HepG2 (cell line): Measurements from ENCODE around the gene BAHCC1.

Experiments used
- GFI1 ChIP-seq: sonication (generic); formaldehyde crosslinking; IDR thresholded peaks from 2 replicates; pipeline ENCODE4 v1.5.0; 2020; ENCODE audit warnings: missing genetic modification reagents, mild to moderate bottlenecking, borderline replicate concordance
- KDM1A ChIP-seq: IDR thresholded peaks from 2 replicates; pipeline ENCODE4 v1.6.1; 2016; ENCODE audit warnings: missing compliant biosample characterization
- MYC ChIP-seq: sonication (generic); formaldehyde crosslinking; IDR thresholded peaks from 2 replicates; pipeline ENCODE4 v1.9.0; 2021; ENCODE audit warnings: missing genetic modification reagents, borderline replicate concordance
- NR3C1 ChIP-seq: sonication (generic); formaldehyde crosslinking; IDR thresholded peaks from 2 replicates; pipeline ENCODE4 v1.4.0; 2020; ENCODE audit warnings: missing genetic modification reagents
- RFX5 ChIP-seq: IDR thresholded peaks from 2 replicates; pipeline ENCODE4 v1.6.1; 2011; ENCODE audit warnings: low read depth, low read length, improper control_type of control experiment
- YY1 ChIP-seq: IDR thresholded peaks from 2 replicates; pipeline ENCODE4 v1.6.1; 2011; ENCODE audit warnings: low read length, low read depth, moderate library complexity, mild to moderate bottlenecking; ENCODE audit not compliant: insufficient read depth, insufficient replicate concordance

DNA sequence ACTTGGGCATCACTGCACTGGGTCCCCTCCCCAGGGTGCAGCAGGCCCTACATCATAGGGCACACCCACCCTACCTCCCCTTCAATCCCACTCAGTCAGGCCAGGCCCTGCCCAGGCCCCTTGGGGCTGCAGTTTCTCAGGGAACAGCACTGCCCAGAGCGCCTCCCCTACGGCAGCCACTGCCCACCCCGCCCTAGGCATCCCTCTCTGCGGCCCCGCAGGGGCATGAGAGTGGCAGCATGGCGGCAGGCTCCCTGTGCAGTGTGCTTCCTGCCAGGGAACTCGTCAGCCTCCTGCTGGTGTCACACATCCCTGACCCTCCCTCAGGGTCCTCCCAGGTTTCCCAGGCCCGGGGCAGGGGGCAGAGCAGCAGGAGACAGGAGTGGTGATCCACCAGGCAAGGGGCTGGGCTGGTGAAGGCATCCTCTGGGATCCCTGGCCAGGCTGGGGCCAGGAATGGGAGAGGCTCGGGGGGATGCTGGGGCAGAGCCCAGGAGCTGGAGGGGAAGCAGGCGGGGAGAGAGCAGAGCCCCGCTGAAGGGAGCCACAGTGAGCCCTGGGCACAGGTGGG lies 16.2 kb upstream of the BAHCC1 start:
- TF ChIP-seq NR3C1 (CRISPR knock-in tag): no peak
- TF ChIP-seq RFX5: no peak
- no peak for TF ChIP-seq MYC (CRISPR knock-in tag)
- TF ChIP-seq GFI1 (CRISPR knock-in tag): no peak
- no peak for TF ChIP-seq KDM1A
- no peak for TF ChIP-seq YY1
